HepG2 (cell line): ENCODE data around the gene HEPN1. TPM values are rescaled to one million over a fixed set of nuclear protein-coding genes. Genes with fewer than 3 reads are reported as not detected.

ENCODE experiments used
- CREBL2 ChIP-seq: sonication (generic); formaldehyde crosslinking; IDR thresholded peaks from 2 replicates; pipeline ENCODE4 v1.8.1; 2023; ENCODE audit warnings: missing genetic modification reagents, mild to moderate bottlenecking, borderline replicate concordance
- FOXJ3 ChIP-seq: sonication (generic); formaldehyde crosslinking; IDR thresholded peaks from 2 replicates; pipeline ENCODE4 v1.4.0; 2020; ENCODE audit warnings: missing genetic modification reagents, mild to moderate bottlenecking, borderline replicate concordance
- HINFP ChIP-seq: sonication (generic); formaldehyde crosslinking; IDR thresholded peaks from 2 replicates; pipeline ENCODE4 v1.4.0; 2020; ENCODE audit warnings: low read depth, mild to moderate bottlenecking, missing genetic modification reagents
- HOXD1 ChIP-seq: sonication (generic); formaldehyde crosslinking; IDR thresholded peaks from 2 replicates; pipeline ENCODE4 v1.5.0; 2020; ENCODE audit warnings: missing genetic modification reagents
- IRF9 ChIP-seq: sonication (generic); formaldehyde crosslinking; IDR thresholded peaks from 2 replicates; pipeline ENCODE4 v1.8.0; 2022; ENCODE audit warnings: missing genetic modification reagents, mild to moderate bottlenecking, borderline replicate concordance
- REL ChIP-seq: sonication (generic); formaldehyde crosslinking; conservative IDR thresholded peaks from 2 replicates; pipeline ENCODE4 v1.8.0; 2022; ENCODE audit warnings: mild to moderate bottlenecking, missing genetic modification reagents, moderate library complexity
- ZBTB40 ChIP-seq, 2 experiments: fragments of 450-650 bp in 1 of 2; sonication (generic) in 1 of 2; formaldehyde crosslinking in 1 of 2; IDR thresholded peaks; 2 replicates each; pipeline versions ENCODE4 v1.6.1 to v1.8.0; 2016 to 2022; ENCODE audit warnings: antibody characterized with exemption in 1 of 2, mild to moderate bottlenecking in 1 of 2, missing genetic modification reagents in 1 of 2
- ZNF317 ChIP-seq: sonication (generic); formaldehyde crosslinking; IDR thresholded peaks from 2 replicates; pipeline ENCODE4 v1.5.0; 2020; ENCODE audit warnings: mild to moderate bottlenecking, missing genetic modification reagents
- ZNF326 ChIP-seq: sonication (generic); formaldehyde crosslinking; IDR thresholded peaks from 2 replicates; pipeline ENCODE4 v1.4.0; 2020; ENCODE audit warnings: missing genetic modification reagents, borderline replicate concordance
- ZNF543 ChIP-seq: sonication (generic); formaldehyde crosslinking; IDR thresholded peaks from 2 replicates; pipeline ENCODE4 v1.4.0; 2020; ENCODE audit warnings: mild to moderate bottlenecking, missing genetic modification reagents
- ZNF800 ChIP-seq: sonication (generic); formaldehyde crosslinking; IDR thresholded peaks from 2 replicates; pipeline ENCODE4 v1.4.0; 2020; ENCODE audit warnings: missing genetic modification reagents
- polyA plus RNA-seq, 8 experiments: library from polyadenylated mRNA; depleted of rRNA in 3 of 8; stranded (reverse) in 7 of 8; unstranded in 1 of 8; fragments of >200 nt; fragmentation: Illumina TruSeq in 4 of 8; extraction: Trizol in 4 of 8; gene quantifications; 2 replicates each; pipeline versions ENCODE4 v1.2.1 to v1.2.3, GENCODE V29; 2011 to 2016; ENCODE audit warnings: low read depth in 4 of 8, missing spikeins in 1 of 8, mixed read lengths in 1 of 8; ENCODE audit not compliant: insufficient read depth in 1 of 8
- total RNA-seq, 5 experiments: library from RNA; depleted of rRNA; stranded (reverse); fragments of >200 nt; fragmentation: Illumina TruSeq; extraction: Trizol; gene quantifications; 2 replicates each; pipeline ENCODE4 v1.2.3, GENCODE V29; 2016; ENCODE audit warnings: low read depth in 1 of 5

The HEPN1 gene
- total and polyA plus RNA-seq, 2 of the 13 experiments (the other 11 are each of a cell fraction or from before 2014, with no cell fraction given) = not detected

GRCh38 chr11:124942466-124943253, 23.6 kb downstream of the HEPN1 start (continued):
- TF ChIP-seq IRF9 (CRISPR knock-in tag) (no peak), FOXJ3 (no peak), ZNF317 (CRISPR knock-in tag) (no peak), ZNF543 (CRISPR knock-in tag) (peak; percentile 41; the same call in 1 of the 2 replicates), HOXD1 (0 out of 2 replicates have a peak, but pooled peaks have one; percentile 14), REL (no peak), ZBTB40 (IDR thresholded peaks at IDR 0.05) (no peak), ZBTB40 (CRISPR knock-in tag; IDR thresholded peaks at IDR 0.05) (no peak), CREBL2 (CRISPR knock-in tag) (no peak), ZNF326 (no peak), HINFP (CRISPR knock-in tag) (no peak), ZNF800 (CRISPR knock-in tag) (no peak)
